Kidney capillary endothelial cell (primary cell): Measurements from ENCODE around the gene ANTXR1.
"Not testable (repeated sequence)": the region's sequence is repeated elsewhere in the genome, so short reads cannot be mapped to it uniquely, and the experiment has no call there.

ENCODE experiments used
- DNase-seq: peaks from one replicate; pipeline ENCODE4 v3.0.0-alpha.2; 2018; ENCODE audit warnings: low spot score

Gene ANTXR1

GRCh38 chr2:69165091-69165880 lies 152.3 kb downstream of the ANTXR1 start:
- no peak for DNase-seq

GRCh38 chr2:69166465-69166811 lies 153.5 kb downstream of the ANTXR1 start:
- no peak for DNase-seq

GRCh38 chr2:69166812-69167468 lies 154.0 kb downstream of the ANTXR1 start:
- DNase-seq, result no peak

GRCh38 chr2:69167469-69167822 lies 154.5 kb downstream of the ANTXR1 start:
- no peak for DNase-seq

GRCh38 chr2:69168144-69168813 lies 155.3 kb downstream of the ANTXR1 start:
- DNase-seq, result no peak

- DNase-seq, result no peak
Measured at GRCh38 chr2:69168950-69169654, 156.1 kb downstream of the ANTXR1 start.

GRCh38 chr2:69169655-69170389 lies 156.8 kb downstream of the ANTXR1 start:
- DNase-seq, result no peak

- no peak for DNase-seq
Measured at GRCh38 chr2:69170661-69171060, 157.7 kb downstream of the ANTXR1 start.

GRCh38 chr2:69171116-69171896 lies 158.3 kb downstream of the ANTXR1 start:
- no peak for DNase-seq

- no peak for DNase-seq
Measured at GRCh38 chr2:69171897-69172525, 159.0 kb downstream of the ANTXR1 start.

- DNase-seq, result no peak
Measured at GRCh38 chr2:69173706-69174105, 160.7 kb downstream of the ANTXR1 start.

GRCh38 chr2:69174211-69174610 lies 161.2 kb downstream of the ANTXR1 start:
- not testable (repeated sequence) for DNase-seq

GRCh38 chr2:69175790-69176715 lies 163.1 kb downstream of the ANTXR1 start:
- no peak for DNase-seq

- peak; percentile 81 for DNase-seq
Measured at GRCh38 chr2:69177063-69177771, 164.2 kb downstream of the ANTXR1 start.

GRCh38 chr2:69177785-69178636 lies 165.0 kb downstream of the ANTXR1 start:
- DNase-seq, result peak; percentile 86

GRCh38 chr2:69178756-69179155 lies 165.8 kb downstream of the ANTXR1 start:
- no peak for DNase-seq

- DNase-seq, result no peak
Measured at GRCh38 chr2:69180227-69180626, 167.2 kb downstream of the ANTXR1 start.

GRCh38 chr2:69180974-69181373 lies 168.0 kb downstream of the ANTXR1 start:
- no peak for DNase-seq
